ENCODE measurements around the gene ANTXRL.
A peak's percentile ranks its signal among the peaks of the same experiment; 100 is the strongest.
"Not testable (repeated sequence)": the region's sequence is repeated elsewhere in the genome, so short reads cannot be mapped to it uniquely, and the experiment has no call there.

The ANTXRL gene

GRCh38 chr10:46286991-46287693 is at the start of gene ANTXRL:
TSS of gene ANTXRL (plus strand) at chr10:46286997. CDS start at chr10:46287263, 266 bp downstream.
- no peak for DNase-seq (ENCODE audit: low spot score in 2 of 2)
- Mint-ChIP-seq H3K4me1 (peaks cover 25% of the 10 kb centered on the region), H3K4me3 (no peak within 1 kb of the TSS), H3K27ac (no peak within 1 kb of the TSS), H3K9me3 (no peaks in the 10 kb centered on the region), H3K36me3 (no peaks in the 10 kb centered on the region)
- ATAC-seq: no peak

- peaks cover 36% of the 10 kb centered on the region for H3K4me1 Mint-ChIP-seq
- peaks cover 10% of the 10 kb centered on the region for H3K36me3 Mint-ChIP-seq
- ATAC-seq: no peak
- H3K9me3 Mint-ChIP-seq: peaks cover 7% of the 10 kb centered on the region
- H3K27ac Mint-ChIP-seq: peak overlapping the region; percentile 60
- DNase-seq (ENCODE audit: low spot score in 2 of 2): peak in 1 of 2 donors; percentile 38
- no peak overlapping the region for H3K4me3 Mint-ChIP-seq
Observed at GRCh38 chr10:46237815-46238510, 48.8 kb upstream of the ANTXRL start.

GRCh38 chr10:46239247-46239646 is 47.5 kb upstream of the ANTXRL start:
- Mint-ChIP-seq H3K9me3 (peaks cover 7% of the 10 kb centered on the region), H3K36me3 (peaks cover 10% of the 10 kb centered on the region), H3K4me3 (no peak overlapping the region), H3K4me1 (peaks cover 36% of the 10 kb centered on the region), H3K27ac (no peak overlapping the region)
- DNase-seq (ENCODE audit: low spot score in 2 of 2): peak in 1 of 2 donors; percentile 37
- peak; percentile 63 for ATAC-seq

GRCh38 chr10:46239993-46240683 is 46.7 kb upstream of the ANTXRL start:
- Mint-ChIP-seq H3K36me3 (peaks cover 5% of the 10 kb centered on the region), H3K9me3 (peaks cover 7% of the 10 kb centered on the region), H3K4me1 (peaks cover 36% of the 10 kb centered on the region), H3K4me3 (no peak overlapping the region), H3K27ac (peak overlapping the region; percentile 79)
- ATAC-seq: no peak
- DNase-seq (ENCODE audit: low spot score in 2 of 2): peak in 1 of 2 donors; percentile 43

- Mint-ChIP-seq H3K27ac (peak overlapping the region; percentile 79), H3K9me3 (peaks cover 7% of the 10 kb centered on the region), H3K36me3 (peaks cover 4% of the 10 kb centered on the region), H3K4me1 (peaks cover 36% of the 10 kb centered on the region), H3K4me3 (no peak overlapping the region)
- DNase-seq (ENCODE audit: low spot score in 2 of 2) (peak in 1 of 2 donors; percentile 68), ATAC-seq (peak; percentile 87)
Observed at GRCh38 chr10:46240684-46241565, 45.9 kb upstream of the ANTXRL start.

- ATAC-seq: no peak
- DNase-seq (ENCODE audit: low spot score in 2 of 2): no peak
Observed at GRCh38 chr10:46245381-46245900, 41.4 kb upstream of the ANTXRL start.

GRCh38 chr10:46246400-46247180 is 40.2 kb upstream of the ANTXRL start:
- not testable (repeated sequence) for H3K9me3 Mint-ChIP-seq, H3K4me3 Mint-ChIP-seq, ATAC-seq, H3K4me1 Mint-ChIP-seq, H3K36me3 Mint-ChIP-seq, H3K27ac Mint-ChIP-seq
- DNase-seq (ENCODE audit: low spot score in 2 of 2): peak in 1 of 2 donors; percentile 45

More at GRCh38 chr10:46245381-46245900, 41.4 kb upstream of the ANTXRL start:
- Mint-ChIP-seq H3K4me3 (no peak overlapping the region), H3K4me1 (peaks cover 11% of the 10 kb centered on the region), H3K36me3 (peaks cover 4% of the 10 kb centered on the region), H3K9me3 (peaks cover 7% of the 10 kb centered on the region), H3K27ac (no peak overlapping the region)

- Mint-ChIP-seq H3K27ac (no peak overlapping the region), H3K4me1 (no peaks in the 10 kb centered on the region), H3K9me3 (peaks cover 6% of the 10 kb centered on the region), H3K36me3 (no peaks in the 10 kb centered on the region), H3K4me3 (no peak overlapping the region)
- ATAC-seq (no peak), DNase-seq (ENCODE audit: low spot score in 2 of 2) (no peak)
Observed at GRCh38 chr10:46247181-46247475, 39.7 kb upstream of the ANTXRL start.

- ATAC-seq: no peak
- no peaks in the 10 kb centered on the region for H3K36me3 Mint-ChIP-seq
- H3K4me1 Mint-ChIP-seq: no peaks in the 10 kb centered on the region
- no peak overlapping the region for H3K4me3 Mint-ChIP-seq
- no peaks in the 10 kb centered on the region for H3K9me3 Mint-ChIP-seq
- H3K27ac Mint-ChIP-seq: peak overlapping the region; percentile 8
- DNase-seq (ENCODE audit: low spot score in 2 of 2): peak; percentile 1 to 43
Observed at GRCh38 chr10:46247808-46248569, 38.8 kb upstream of the ANTXRL start.

- H3K27ac Mint-ChIP-seq: peak overlapping the region; percentile 23
- H3K4me1 Mint-ChIP-seq: no peaks in the 10 kb centered on the region
- no peak overlapping the region for H3K4me3 Mint-ChIP-seq
- peak in 1 of 2 donors; percentile 39 for DNase-seq (ENCODE audit: low spot score in 2 of 2)
- no peaks in the 10 kb centered on the region for H3K9me3 Mint-ChIP-seq
- ATAC-seq: no peak
- H3K36me3 Mint-ChIP-seq: no peaks in the 10 kb centered on the region
Observed at GRCh38 chr10:46248651-46249146, 38.1 kb upstream of the ANTXRL start.

GRCh38 chr10:46249617-46250344 is 37.0 kb upstream of the ANTXRL start:
- not testable (repeated sequence) for H3K4me1 Mint-ChIP-seq, H3K36me3 Mint-ChIP-seq

GRCh38 chr10:46250481-46250880 is 36.3 kb upstream of the ANTXRL start:
- DNase-seq (ENCODE audit: low spot score in 2 of 2) (no peak), ATAC-seq (no peak)
- no peaks in the 10 kb centered on the region for H3K9me3 Mint-ChIP-seq
- no peaks in the 10 kb centered on the region for H3K36me3 Mint-ChIP-seq
- H3K4me3 Mint-ChIP-seq: no peak overlapping the region
- no peak overlapping the region for H3K27ac Mint-ChIP-seq
- H3K4me1 Mint-ChIP-seq: peaks cover 7% of the 10 kb centered on the region

More at GRCh38 chr10:46249617-46250344, 37.0 kb upstream of the ANTXRL start:
- not testable (repeated sequence) for H3K9me3 Mint-ChIP-seq, H3K4me3 Mint-ChIP-seq, ATAC-seq, H3K27ac Mint-ChIP-seq
- DNase-seq (ENCODE audit: low spot score in 2 of 2): peak in 1 of 2 donors; percentile 0
